ENCODE results near the gene EHMT1.

Gene EHMT1

DNA sequence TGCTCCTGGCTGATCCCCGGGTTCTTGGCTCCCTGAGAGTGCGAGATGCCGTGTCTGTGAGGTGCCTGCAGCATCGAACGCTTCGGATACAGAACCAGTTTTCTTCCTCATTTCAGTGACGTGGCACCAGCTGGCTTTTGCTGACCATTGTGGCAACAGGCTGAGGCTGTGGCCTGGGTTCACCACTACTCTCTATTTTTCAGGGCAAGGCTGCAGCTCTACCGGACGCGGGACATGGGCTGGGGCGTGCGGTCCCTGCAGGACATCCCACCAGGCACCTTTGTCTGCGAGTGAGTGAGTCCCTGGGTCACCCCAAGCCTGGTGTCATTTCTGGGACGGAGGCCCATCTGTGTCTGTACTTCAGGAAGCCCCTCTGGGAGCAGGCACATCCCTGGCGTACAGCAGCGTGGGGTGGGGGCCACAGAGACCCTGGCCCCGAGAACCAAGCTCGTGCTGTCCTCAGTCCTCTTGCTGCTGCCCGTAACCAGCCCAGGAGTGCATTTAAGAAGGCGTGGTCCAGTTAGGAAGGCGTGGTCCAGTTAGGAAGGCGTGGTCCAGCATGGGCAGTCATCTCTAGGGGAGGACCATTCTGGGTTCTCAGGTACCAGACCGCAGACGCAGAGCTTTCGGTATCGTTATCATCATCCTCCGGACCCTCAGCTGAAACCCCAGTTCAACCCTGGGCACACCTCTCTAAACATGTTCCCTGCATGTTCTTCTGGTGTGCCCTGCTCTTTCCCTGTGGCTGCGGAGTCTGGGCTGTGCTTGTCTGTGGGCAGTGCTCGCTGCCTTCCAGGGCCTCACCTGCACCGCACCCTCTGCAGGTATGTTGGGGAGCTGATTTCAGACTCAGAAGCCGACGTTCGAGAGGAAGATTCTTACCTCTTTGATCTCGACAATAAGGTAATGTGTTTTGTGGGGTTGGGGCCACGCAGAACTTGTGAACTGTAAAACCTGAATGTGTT lies 198.7 kb downstream of the EHMT1 start:
- Histone ChIP-seq H3K9ac (ENCODE audit: low read depth in 1 of 2, low read length in 2 of 2) (no peak overlapping the region), H3K27ac (ENCODE audit: low read depth in 2 of 2, low read length in 2 of 2) (no peak overlapping the region), H3K27me3 (ENCODE audit: control insufficient read depth in 2 of 2, insufficient read depth in 2 of 2, low read length in 2 of 2) (no peaks in the 10 kb centered on the region), H3K4me3 (ENCODE audit: low read length in 2 of 2) (no peak overlapping the region), H3K4me1 (ENCODE audit: control insufficient read depth in 2 of 2, insufficient read depth in 2 of 2, low read length in 2 of 2) (no peaks in the 10 kb centered on the region), H3K36me3 (ENCODE audit: control insufficient read depth in 2 of 2, insufficient read depth in 2 of 2, low read length in 2 of 2) (peaks cover 58 to 63% of the 10 kb centered on the region in 2 donors), H3K9me3 (ENCODE audit: control insufficient read depth in 2 of 2, low read length in 2 of 2) (no peaks in the 10 kb centered on the region)

DNA sequence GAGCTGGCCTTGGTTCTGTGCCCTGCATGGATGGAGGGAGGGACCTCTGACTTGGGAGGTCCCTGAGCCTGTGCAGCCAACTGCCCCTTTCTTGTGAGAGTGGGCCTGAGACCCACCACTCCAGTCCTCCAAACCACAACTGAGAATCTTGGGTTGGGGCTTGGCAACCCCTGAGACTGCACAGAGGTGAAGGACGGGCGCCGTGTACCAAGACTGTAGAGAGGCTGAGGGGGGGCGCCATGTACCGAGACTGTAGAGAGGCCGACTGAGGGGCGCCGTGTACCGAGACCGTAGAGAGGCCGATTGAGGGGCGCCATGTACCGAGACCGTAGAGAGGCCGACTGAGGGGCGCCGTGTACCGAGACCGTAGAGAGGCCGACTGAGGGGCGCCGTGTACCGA lies 199.5 kb downstream of the EHMT1 start:
- no peak overlapping the region for H3K4me3 ChIP-seq (ENCODE audit: low read length in 2 of 2)
- no peak overlapping the region for H3K27ac ChIP-seq (ENCODE audit: low read depth in 2 of 2, low read length in 2 of 2)
- H3K36me3 ChIP-seq (ENCODE audit: control insufficient read depth in 2 of 2, insufficient read depth in 2 of 2, low read length in 2 of 2): peaks cover 51 to 55% of the 10 kb centered on the region in 2 donors
- H3K9ac ChIP-seq (ENCODE audit: low read depth in 1 of 2, low read length in 2 of 2): no peak overlapping the region
- no peaks in the 10 kb centered on the region for H3K4me1 ChIP-seq (ENCODE audit: control insufficient read depth in 2 of 2, insufficient read depth in 2 of 2, low read length in 2 of 2)
- H3K27me3 ChIP-seq (ENCODE audit: control insufficient read depth in 2 of 2, insufficient read depth in 2 of 2, low read length in 2 of 2): no peaks in the 10 kb centered on the region
- no peaks in the 10 kb centered on the region for H3K9me3 ChIP-seq (ENCODE audit: control insufficient read depth in 2 of 2, low read length in 2 of 2)

DNA sequence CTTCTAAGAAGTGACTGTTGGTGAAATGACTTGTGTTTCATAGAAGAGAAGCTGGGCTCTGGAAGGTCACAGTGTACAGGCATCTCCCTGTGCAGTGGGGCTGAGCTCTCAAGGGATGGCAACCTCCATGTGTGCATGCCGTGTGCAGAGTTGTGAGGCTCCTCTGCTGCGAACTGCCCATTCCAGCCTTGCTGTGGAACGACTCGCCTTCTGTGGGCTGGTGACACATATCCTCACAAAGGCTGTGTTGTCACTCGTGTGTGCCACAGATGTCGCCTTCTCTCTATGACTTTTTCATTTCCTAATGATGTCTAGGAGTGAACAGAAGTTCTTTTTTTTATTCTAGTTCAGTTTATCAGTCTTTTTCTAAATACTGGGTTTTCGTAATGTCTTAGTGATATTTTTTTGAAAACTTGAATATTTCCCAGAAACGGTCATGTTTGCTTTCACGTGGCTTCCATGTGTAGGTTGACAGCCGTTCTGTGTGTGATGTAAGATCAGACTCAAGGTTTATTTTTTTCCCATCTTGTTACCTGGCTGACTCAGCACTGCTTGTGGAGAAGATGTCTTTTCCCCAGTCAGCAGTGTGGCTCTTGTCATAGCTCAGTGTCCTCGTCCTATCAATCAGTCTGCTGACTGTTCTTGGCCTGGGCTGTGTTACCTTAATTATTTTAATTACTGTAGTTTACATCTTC lies 201.5 kb downstream of the EHMT1 start:
- Histone ChIP-seq H3K4me1 (ENCODE audit: control insufficient read depth in 2 of 2, insufficient read depth in 2 of 2, low read length in 2 of 2) (no peaks in the 10 kb centered on the region), H3K27ac (ENCODE audit: low read depth in 2 of 2, low read length in 2 of 2) (no peak overlapping the region), H3K4me3 (ENCODE audit: low read length in 2 of 2) (no peak overlapping the region), H3K9ac (ENCODE audit: low read depth in 1 of 2, low read length in 2 of 2) (no peak overlapping the region), H3K9me3 (ENCODE audit: control insufficient read depth in 2 of 2, low read length in 2 of 2) (no peaks in the 10 kb centered on the region), H3K36me3 (ENCODE audit: control insufficient read depth in 2 of 2, insufficient read depth in 2 of 2, low read length in 2 of 2) (peaks cover 38 to 49% of the 10 kb centered on the region in 2 donors), H3K27me3 (ENCODE audit: control insufficient read depth in 2 of 2, insufficient read depth in 2 of 2, low read length in 2 of 2) (no peaks in the 10 kb centered on the region)

DNA sequence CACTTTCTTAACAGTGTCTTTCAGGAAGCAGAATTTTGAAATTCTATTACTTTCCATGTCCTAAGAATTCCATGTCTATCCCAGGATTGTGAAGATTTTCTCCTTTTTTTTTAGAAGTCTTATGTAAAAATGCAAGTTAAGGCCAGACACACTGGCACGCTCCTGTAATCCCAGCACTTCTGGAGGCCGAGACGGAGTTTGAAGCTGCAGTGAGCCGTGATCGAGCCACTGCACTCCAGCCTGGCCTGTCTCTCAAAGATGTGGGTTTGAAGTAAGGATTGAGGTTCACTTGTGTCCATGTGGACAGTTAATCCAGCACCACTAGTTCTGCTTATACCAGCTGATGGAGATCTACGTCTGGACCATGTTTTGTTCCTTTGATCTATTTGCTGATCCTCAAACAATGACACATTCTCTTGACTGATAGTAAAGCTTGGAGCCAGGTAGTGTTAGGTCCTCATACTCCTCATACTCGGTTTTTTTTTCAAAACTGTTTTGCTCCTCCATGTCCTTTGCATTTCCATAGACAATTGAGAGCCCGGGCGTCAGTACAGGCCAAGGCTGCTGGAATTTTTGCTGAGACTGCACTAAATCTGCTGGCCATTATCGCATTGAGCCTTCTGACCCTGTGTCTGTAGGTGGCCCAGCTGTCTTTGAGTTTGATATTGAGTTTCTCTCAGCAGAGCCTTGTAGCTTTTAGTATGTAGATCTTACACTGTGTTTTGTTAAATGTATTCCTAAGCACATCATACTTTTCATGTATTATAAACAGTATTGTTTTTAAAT lies 205.4 kb downstream of the EHMT1 start:
- Histone ChIP-seq H3K36me3 (ENCODE audit: control insufficient read depth in 2 of 2, insufficient read depth in 2 of 2, low read length in 2 of 2) (peaks cover 16 to 36% of the 10 kb centered on the region in 2 donors), H3K9me3 (ENCODE audit: control insufficient read depth in 2 of 2, low read length in 2 of 2) (no peaks in the 10 kb centered on the region), H3K4me1 (ENCODE audit: control insufficient read depth in 2 of 2, insufficient read depth in 2 of 2, low read length in 2 of 2) (no peaks in the 10 kb centered on the region), H3K27ac (ENCODE audit: low read depth in 2 of 2, low read length in 2 of 2) (no peak overlapping the region), H3K9ac (ENCODE audit: low read depth in 1 of 2, low read length in 2 of 2) (no peak overlapping the region), H3K4me3 (ENCODE audit: low read length in 2 of 2) (no peak overlapping the region), H3K27me3 (ENCODE audit: control insufficient read depth in 2 of 2, insufficient read depth in 2 of 2, low read length in 2 of 2) (no peaks in the 10 kb centered on the region)

DNA sequence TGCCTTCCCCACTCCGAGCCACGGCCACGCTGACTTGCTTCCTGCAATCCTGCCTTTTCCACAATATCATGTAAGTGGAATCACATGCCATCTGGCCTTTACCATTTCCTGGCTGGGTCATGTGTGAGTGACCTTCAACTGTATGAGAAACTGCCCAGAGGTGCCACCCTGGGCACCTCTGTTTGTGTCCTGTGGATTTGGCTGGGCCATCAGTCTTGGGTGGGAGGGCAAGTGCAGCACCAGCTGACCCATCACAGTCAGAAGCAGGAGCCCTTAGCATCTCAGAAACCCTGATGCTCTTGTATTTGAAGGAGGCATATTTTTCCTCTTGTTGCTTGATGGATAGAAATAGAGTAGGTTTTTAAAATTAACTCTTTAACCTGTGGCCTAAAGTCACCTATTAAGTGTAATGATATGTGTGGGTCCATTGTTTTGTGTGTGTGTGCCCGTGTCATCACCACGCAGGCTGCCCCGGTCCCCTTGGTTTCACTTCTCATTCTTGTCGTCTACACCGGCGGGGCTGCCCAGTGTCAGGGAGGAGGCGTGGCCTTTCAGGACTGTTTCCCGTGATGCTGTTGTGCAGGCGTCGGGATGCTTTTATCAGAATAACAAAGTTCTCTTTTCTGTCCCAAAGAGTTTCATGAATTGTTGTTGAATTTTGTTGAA lies 206.7 kb downstream of the EHMT1 start:
- H3K4me3 ChIP-seq (ENCODE audit: low read length in 2 of 2): no peak overlapping the region
- H3K9ac ChIP-seq (ENCODE audit: low read depth in 1 of 2, low read length in 2 of 2): no peak overlapping the region
- no peaks in the 10 kb centered on the region for H3K4me1 ChIP-seq (ENCODE audit: control insufficient read depth in 2 of 2, insufficient read depth in 2 of 2, low read length in 2 of 2)
- H3K36me3 ChIP-seq (ENCODE audit: control insufficient read depth in 2 of 2, insufficient read depth in 2 of 2, low read length in 2 of 2): peaks cover 14 to 41% of the 10 kb centered on the region in 2 donors
- H3K27me3 ChIP-seq (ENCODE audit: control insufficient read depth in 2 of 2, insufficient read depth in 2 of 2, low read length in 2 of 2): no peaks in the 10 kb centered on the region
- H3K27ac ChIP-seq (ENCODE audit: low read depth in 2 of 2, low read length in 2 of 2): no peak overlapping the region
- no peaks in the 10 kb centered on the region for H3K9me3 ChIP-seq (ENCODE audit: control insufficient read depth in 2 of 2, low read length in 2 of 2)

DNA sequence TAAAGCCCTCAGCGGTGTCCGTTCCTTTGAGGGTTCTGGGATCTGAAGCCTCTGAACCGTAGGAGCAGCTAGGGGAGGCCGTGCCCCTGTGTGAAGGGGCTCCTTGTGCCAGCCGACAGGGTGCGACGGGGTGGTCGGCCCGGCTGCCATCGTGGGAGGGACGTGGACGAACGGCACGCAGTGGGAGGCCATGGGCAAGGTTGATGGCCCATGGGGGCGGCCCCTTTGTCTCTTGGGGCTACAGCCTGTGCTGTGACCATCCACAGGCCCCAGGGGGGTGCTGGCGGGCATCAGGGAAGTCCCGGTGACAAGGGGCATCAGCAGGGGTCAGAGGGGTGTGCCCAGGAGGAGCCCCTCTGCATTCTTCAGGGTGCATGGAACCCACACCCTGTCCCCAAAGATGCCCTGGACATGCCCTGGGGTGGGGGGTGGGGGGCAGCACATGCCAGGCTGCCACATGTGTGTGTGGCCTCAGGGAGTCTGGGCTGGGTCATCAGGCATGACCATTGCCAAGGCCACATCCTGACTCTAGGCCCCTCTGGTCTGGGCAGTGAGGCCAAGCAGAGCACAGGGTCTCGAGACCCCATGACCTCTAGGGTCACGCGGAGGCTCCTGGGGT lies 209.2 kb downstream of the EHMT1 start:
- Histone ChIP-seq H3K4me3 (ENCODE audit: low read length in 2 of 2) (no peak overlapping the region), H3K9ac (ENCODE audit: low read depth in 1 of 2, low read length in 2 of 2) (no peak overlapping the region), H3K9me3 (ENCODE audit: control insufficient read depth in 2 of 2, low read length in 2 of 2) (no peaks in the 10 kb centered on the region), H3K27me3 (ENCODE audit: control insufficient read depth in 2 of 2, insufficient read depth in 2 of 2, low read length in 2 of 2) (no peaks in the 10 kb centered on the region), H3K36me3 (ENCODE audit: control insufficient read depth in 2 of 2, insufficient read depth in 2 of 2, low read length in 2 of 2) (peaks cover 22 to 47% of the 10 kb centered on the region in 2 donors), H3K27ac (ENCODE audit: low read depth in 2 of 2, low read length in 2 of 2) (no peak overlapping the region), H3K4me1 (ENCODE audit: control insufficient read depth in 2 of 2, insufficient read depth in 2 of 2, low read length in 2 of 2) (no peaks in the 10 kb centered on the region)

DNA sequence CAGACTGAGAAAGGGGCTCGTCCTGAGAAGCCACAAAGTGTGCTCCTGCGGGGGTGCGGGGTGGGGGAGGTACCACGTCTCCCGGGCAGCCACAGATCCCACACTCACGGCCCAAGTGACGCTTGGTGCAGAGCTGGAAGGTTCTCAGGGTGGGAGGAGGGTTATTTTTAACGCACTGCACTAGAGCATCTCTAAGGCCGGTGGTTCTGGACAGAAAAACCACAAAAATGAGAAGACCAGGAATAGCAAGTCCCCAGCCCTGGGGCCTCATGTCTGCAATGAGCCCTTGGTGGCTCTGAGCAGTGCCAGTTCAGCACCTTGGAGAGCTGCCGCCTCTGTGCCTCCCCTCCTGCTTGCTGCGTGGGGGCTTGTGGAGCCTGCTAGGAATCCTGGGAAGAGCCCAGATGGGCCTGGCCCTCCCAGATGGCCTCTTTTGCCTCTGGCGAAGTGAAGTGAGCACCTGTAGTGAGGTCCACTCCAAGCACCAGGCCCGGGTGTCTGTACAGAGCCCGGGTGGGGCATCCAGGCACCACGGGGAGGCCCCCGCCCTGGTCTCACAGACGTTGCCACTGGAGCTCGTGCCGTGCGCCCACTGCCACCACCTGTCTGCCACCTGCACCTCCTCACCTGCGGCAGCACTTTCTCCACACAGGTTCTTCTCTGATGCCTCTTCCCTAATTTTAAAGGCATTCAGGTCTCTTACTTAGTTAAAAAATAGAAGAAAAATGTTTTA lies 209.9 kb downstream of the EHMT1 start:
- H3K27ac ChIP-seq (ENCODE audit: low read depth in 2 of 2, low read length in 2 of 2): no peak overlapping the region
- H3K27me3 ChIP-seq (ENCODE audit: control insufficient read depth in 2 of 2, insufficient read depth in 2 of 2, low read length in 2 of 2): no peaks in the 10 kb centered on the region
- H3K36me3 ChIP-seq (ENCODE audit: control insufficient read depth in 2 of 2, insufficient read depth in 2 of 2, low read length in 2 of 2): peaks cover 27 to 51% of the 10 kb centered on the region in 2 donors
- H3K9me3 ChIP-seq (ENCODE audit: control insufficient read depth in 2 of 2, low read length in 2 of 2): no peaks in the 10 kb centered on the region
- no peaks in the 10 kb centered on the region for H3K4me1 ChIP-seq (ENCODE audit: control insufficient read depth in 2 of 2, insufficient read depth in 2 of 2, low read length in 2 of 2)
- H3K4me3 ChIP-seq (ENCODE audit: low read length in 2 of 2): no peak overlapping the region
- H3K9ac ChIP-seq (ENCODE audit: low read depth in 1 of 2, low read length in 2 of 2): no peak overlapping the region

DNA sequence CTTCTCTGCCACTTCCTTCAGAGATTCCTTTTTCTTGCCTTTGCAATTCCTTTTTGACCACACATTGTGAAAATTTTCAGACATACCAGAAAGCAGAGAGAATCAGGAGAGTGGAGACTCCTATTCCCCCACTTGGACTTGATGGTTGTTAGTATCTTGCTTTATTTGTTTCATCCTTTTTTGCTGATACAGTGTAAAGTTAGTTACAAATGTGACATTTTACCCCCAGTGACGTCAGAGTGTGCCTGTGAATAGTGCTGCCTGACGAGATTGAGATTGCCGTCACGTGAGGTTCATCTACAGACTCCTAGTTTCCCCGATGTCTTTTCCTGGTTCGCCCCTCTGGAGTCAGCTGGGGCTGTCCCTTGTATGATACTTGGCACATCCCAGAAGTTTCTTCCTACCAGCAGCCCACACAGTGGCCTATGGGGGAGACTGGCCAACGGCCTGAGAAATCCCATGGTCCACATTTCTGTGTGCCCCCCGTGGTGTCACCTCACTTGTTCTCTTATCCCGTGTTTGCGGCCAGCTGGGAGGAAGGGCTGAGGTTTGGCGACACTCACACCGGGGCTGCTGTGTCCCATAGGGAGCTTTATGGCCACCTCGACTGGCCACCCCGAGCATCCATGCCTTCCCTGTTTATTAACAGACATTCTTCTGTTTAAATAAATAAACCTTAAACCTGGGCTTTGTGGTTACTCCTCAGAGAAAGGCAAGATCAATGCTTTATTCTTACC lies 210.6 kb downstream of the EHMT1 start:
- Histone ChIP-seq H3K36me3 (ENCODE audit: control insufficient read depth in 2 of 2, insufficient read depth in 2 of 2, low read length in 2 of 2) (peaks cover 31 to 46% of the 10 kb centered on the region in 2 donors), H3K4me3 (ENCODE audit: low read length in 2 of 2) (no peak overlapping the region), H3K27ac (ENCODE audit: low read depth in 2 of 2, low read length in 2 of 2) (no peak overlapping the region), H3K4me1 (ENCODE audit: control insufficient read depth in 2 of 2, insufficient read depth in 2 of 2, low read length in 2 of 2) (no peaks in the 10 kb centered on the region), H3K9me3 (ENCODE audit: control insufficient read depth in 2 of 2, low read length in 2 of 2) (no peaks in the 10 kb centered on the region), H3K27me3 (ENCODE audit: control insufficient read depth in 2 of 2, insufficient read depth in 2 of 2, low read length in 2 of 2) (no peaks in the 10 kb centered on the region), H3K9ac (ENCODE audit: low read depth in 1 of 2, low read length in 2 of 2) (no peak overlapping the region)
